Endodermal cell (in vitro differentiated cells): Measurements from ENCODE around the gene MPC1. TPM values are rescaled to one million over a fixed set of nuclear protein-coding genes. Genes with fewer than 3 reads are reported as not detected.

Experiments
- DNase-seq: peaks from one replicate; pipeline ENCODE4 v3.0.0-alpha.2; 2017
- H3K27ac ChIP-seq: 2 replicates; pipeline ENCODE4 v1.5.1; 2013; ENCODE audit warnings: mild to moderate bottlenecking, low read depth, low read length, moderate library complexity
- H3K27me3 ChIP-seq: 2 replicates; pipeline ENCODE4 v1.6.1; 2013; ENCODE audit warnings: mild to moderate bottlenecking, low read length, moderate library complexity; ENCODE audit not compliant: insufficient read depth, control insufficient read depth, poor library complexity, severe bottlenecking
- H3K36me3 ChIP-seq: 2 replicates; pipeline ENCODE4 v1.7.0; 2013; ENCODE audit warnings: mild to moderate bottlenecking, low read length, moderate library complexity; ENCODE audit not compliant: control insufficient read depth, insufficient read depth
- H3K4me1 ChIP-seq: one replicate; pipeline ENCODE4 v1.7.0; 2013; ENCODE audit warnings: low read length; ENCODE audit not compliant: control insufficient read depth, insufficient read depth
- H3K4me3 ChIP-seq: 2 replicates; pipeline ENCODE4 v1.5.1; 2013; ENCODE audit warnings: mild to moderate bottlenecking, low read length, moderate library complexity
- H3K9ac ChIP-seq: 2 replicates; pipeline ENCODE4 v1.6.1; 2013; ENCODE audit warnings: mild to moderate bottlenecking, low read length, moderate library complexity; ENCODE audit not compliant: poor library complexity, severe bottlenecking; ENCODE audit errors: extremely low read depth
- H3K9me3 ChIP-seq: 2 replicates; pipeline ENCODE4 v1.6.1; 2013; ENCODE audit warnings: mild to moderate bottlenecking, low read length, moderate library complexity; ENCODE audit not compliant: control insufficient read depth
- H3K27ac Mint-ChIP-seq: 2 replicates; pipeline ENCODE4 v1.8.0; 2020; ENCODE audit warnings: mixed read lengths
- H3K27me3 Mint-ChIP-seq: 2 replicates; pipeline ENCODE4 v1.8.0; 2021; ENCODE audit warnings: mild to moderate bottlenecking, mixed read lengths; ENCODE audit not compliant: insufficient read depth
- H3K36me3 Mint-ChIP-seq: 2 replicates; pipeline ENCODE4 v1.8.0; 2020; ENCODE audit warnings: low read depth, mixed read lengths
- H3K4me1 Mint-ChIP-seq: 2 replicates; pipeline ENCODE4 v1.8.0; 2020; ENCODE audit warnings: mixed read lengths
- H3K4me3 Mint-ChIP-seq: 2 replicates; pipeline ENCODE4 v1.8.0; 2020; ENCODE audit warnings: mild to moderate bottlenecking, moderate library complexity, mixed read lengths
- H3K9me3 Mint-ChIP-seq: 2 replicates; pipeline ENCODE4 v1.8.0; 2020; ENCODE audit warnings: mild to moderate bottlenecking, mixed read lengths
- CTCF ChIP-seq: fragments of 200-600 bp; sonication (generic); conservative IDR thresholded peaks from 2 replicates; pipeline ENCODE4 v1.5.0; 2021; ENCODE audit warnings: antibody characterized with exemption, mild to moderate bottlenecking
- WGBS, 2 experiments: methylation state at CpG; one replicate each; pipeline versions ENCODE4 v1.1.5 to v1.1.7; 2013; ENCODE audit warnings: missing lambda C conversion rate in 2 of 2, mixed read lengths in 1 of 2; ENCODE audit not compliant: insufficient coverage in 1 of 2, insufficient read length in 1 of 2; 5-methylcytosine and 5-hydroxymethylcytosine counted together
- total RNA-seq, 2 donors: library from RNA; stranded (reverse); fragmentation: NEBNext Ultra II Directional in 1 of 2; extraction: Animal tissue kit (Norgen Biotek cat#: 25700) in 1 of 2; gene quantifications; 2 replicates in 1 of 2; 3 replicates in 1 of 2; pipeline ENCODE4 v1.2.1, GENCODE V29; 2021

Gene MPC1
- total RNA-seq, 2 donors from 2014 or later: 8.2 to 8.7 TPM

- H3K27me3 ChIP-seq: no peaks in the 10 kb centered on the region
- H3K27ac ChIP-seq: no peak overlapping the region
- no peak overlapping the region for H3K4me3 ChIP-seq
- no peak overlapping the region for H3K9ac ChIP-seq
- WGBS, 2 experiments: 88 to 93% methylated on average over 3 to 10 of the region's 10 CpGs
- peaks cover 10% of the 10 kb centered on the region for H3K4me1 Mint-ChIP-seq
- no peak overlapping the region for H3K4me3 Mint-ChIP-seq
- DNase-seq: no peak
- H3K9me3 ChIP-seq: no peaks in the 10 kb centered on the region
- H3K27ac Mint-ChIP-seq: no peak overlapping the region
- H3K36me3 ChIP-seq: no peaks in the 10 kb centered on the region
- no peaks in the 10 kb centered on the region for H3K4me1 ChIP-seq
- H3K36me3 Mint-ChIP-seq: peaks cover 9% of the 10 kb centered on the region
- no peaks in the 10 kb centered on the region for H3K27me3 Mint-ChIP-seq
- no peaks in the 10 kb centered on the region for H3K9me3 Mint-ChIP-seq
- no peak for TF ChIP-seq CTCF
Observed at GRCh38 chr6:166410426-166410935, 27.7 kb upstream of the MPC1 start.

- Mint-ChIP-seq H3K4me1 (peaks cover 10% of the 10 kb centered on the region), H3K27me3 (no peaks in the 10 kb centered on the region), H3K36me3 (peaks cover 9% of the 10 kb centered on the region), H3K27ac (no peak overlapping the region), H3K4me3 (no peak overlapping the region), H3K9me3 (no peaks in the 10 kb centered on the region)
- Histone ChIP-seq H3K4me1 (no peaks in the 10 kb centered on the region), H3K27me3 (no peaks in the 10 kb centered on the region), H3K36me3 (no peaks in the 10 kb centered on the region), H3K9ac (no peak overlapping the region), H3K27ac (no peak overlapping the region), H3K9me3 (no peaks in the 10 kb centered on the region), H3K4me3 (no peak overlapping the region)
- TF ChIP-seq CTCF: no peak
- WGBS, 2 experiments: 89 to 91% methylated on average over 18 to 22 of the region's 22 CpGs
- DNase-seq: no peak
Observed at GRCh38 chr6:166408936-166409755, 26.4 kb upstream of the MPC1 start.

- H3K27me3 ChIP-seq: no peaks in the 10 kb centered on the region
- 92 to 96% methylated on average over 12 of the region's 12 CpGs for WGBS, 2 experiments
- H3K9ac ChIP-seq: no peak overlapping the region
- no peaks in the 10 kb centered on the region for H3K36me3 ChIP-seq
- H3K36me3 Mint-ChIP-seq: peaks cover 4% of the 10 kb centered on the region
- H3K4me3 Mint-ChIP-seq: no peak overlapping the region
- no peaks in the 10 kb centered on the region for H3K27me3 Mint-ChIP-seq
- H3K4me1 ChIP-seq: no peaks in the 10 kb centered on the region
- no peaks in the 10 kb centered on the region for H3K9me3 Mint-ChIP-seq
- H3K4me1 Mint-ChIP-seq: peaks cover 10% of the 10 kb centered on the region
- H3K27ac ChIP-seq: no peak overlapping the region
- H3K4me3 ChIP-seq: no peak overlapping the region
- H3K9me3 ChIP-seq: no peaks in the 10 kb centered on the region
- DNase-seq: no peak
- no peak overlapping the region for H3K27ac Mint-ChIP-seq
- TF ChIP-seq CTCF: no peak
Observed at GRCh38 chr6:166406197-166406596, 23.5 kb upstream of the MPC1 start.
